ENCODE results near the gene MAP2K7. TPM values are rescaled to one million over a fixed set of nuclear protein-coding genes. Genes with fewer than 3 reads are reported as not detected.

MAP2K7 gene
- polyA plus RNA-seq, 1 experiment: 5.6 TPM

DNA sequence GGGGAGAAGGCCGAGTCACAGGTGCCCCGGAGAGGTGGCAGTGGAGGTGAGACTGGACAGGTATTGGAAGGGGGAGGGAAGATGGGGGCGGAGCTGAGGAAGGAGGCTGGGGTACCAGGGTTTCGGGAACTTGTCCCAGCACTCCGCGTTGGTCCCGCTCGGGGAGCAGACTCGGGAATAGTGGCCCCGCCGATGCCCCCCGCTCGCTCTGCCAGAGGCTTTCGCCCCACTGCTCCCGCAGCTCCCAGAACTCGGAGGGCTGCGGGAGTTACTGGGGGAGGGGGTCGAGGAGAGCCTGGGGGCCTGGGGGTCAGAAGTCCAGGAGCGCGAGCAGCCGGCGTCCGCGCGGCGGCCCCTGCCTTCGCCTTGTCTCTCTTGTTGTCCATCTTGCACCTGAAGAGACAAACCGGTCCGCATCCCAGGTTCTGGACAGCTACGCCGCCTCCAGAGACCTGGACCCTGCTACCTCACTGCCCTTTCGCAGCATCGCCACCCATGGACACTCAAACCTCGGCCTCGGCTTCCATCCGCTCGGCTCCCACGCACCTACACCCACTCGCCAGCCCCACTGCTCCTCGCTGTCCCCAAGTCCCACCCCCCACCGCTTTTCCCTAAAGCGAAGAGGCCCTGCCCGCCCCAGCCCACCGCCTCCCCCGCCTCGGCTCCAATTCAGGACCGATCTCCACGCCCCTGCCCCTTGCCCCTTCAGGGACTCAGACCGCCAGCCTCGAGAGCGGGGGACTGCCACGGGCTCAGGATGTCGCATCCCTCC lies 30.2 kb upstream of the MAP2K7 start:
- peaks cover 34% of the 10 kb centered on the region for H3K27me3 ChIP-seq (ENCODE audit: control insufficient read depth, insufficient read depth, low read length)
- TF ChIP-seq, protein P1, sequence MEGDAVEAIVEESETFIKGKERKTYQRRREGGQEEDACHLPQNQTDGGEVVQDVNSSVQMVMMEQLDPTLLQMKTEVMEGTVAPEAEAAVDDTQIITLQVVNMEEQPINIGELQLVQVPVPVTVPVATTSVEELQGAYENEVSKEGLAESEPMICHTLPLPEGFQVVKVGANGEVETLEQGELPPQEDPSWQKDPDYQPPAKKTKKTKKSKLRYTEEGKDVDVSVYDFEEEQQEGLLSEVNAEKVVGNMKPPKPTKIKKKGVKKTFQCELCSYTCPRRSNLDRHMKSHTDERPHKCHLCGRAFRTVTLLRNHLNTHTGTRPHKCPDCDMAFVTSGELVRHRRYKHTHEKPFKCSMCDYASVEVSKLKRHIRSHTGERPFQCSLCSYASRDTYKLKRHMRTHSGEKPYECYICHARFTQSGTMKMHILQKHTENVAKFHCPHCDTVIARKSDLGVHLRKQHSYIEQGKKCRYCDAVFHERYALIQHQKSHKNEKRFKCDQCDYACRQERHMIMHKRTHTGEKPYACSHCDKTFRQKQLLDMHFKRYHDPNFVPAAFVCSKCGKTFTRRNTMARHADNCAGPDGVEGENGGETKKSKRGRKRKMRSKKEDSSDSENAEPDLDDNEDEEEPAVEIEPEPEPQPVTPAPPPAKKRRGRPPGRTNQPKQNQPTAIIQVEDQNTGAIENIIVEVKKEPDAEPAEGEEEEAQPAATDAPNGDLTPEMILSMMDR (IDR thresholded peaks at IDR 0.05; ENCODE audit: low read depth, low read length): no peak
- H3K9me3 ChIP-seq (ENCODE audit: control insufficient read depth, insufficient read depth, low read length): peaks cover 3% of the 10 kb centered on the region; the same call in 1 of the 2 replicates
- CTCF ChIA-PET: no interaction called here
- no peak overlapping the region for H3K27ac ChIP-seq (ENCODE audit: low read depth, low read length)
- H3K4me3 ChIP-seq (ENCODE audit: low read depth, low read length): no peak overlapping the region
- no peak for DNase-seq (ENCODE audit: low read depth, low spot score)
- POLR2A ChIA-PET: no interaction called here

DNA sequence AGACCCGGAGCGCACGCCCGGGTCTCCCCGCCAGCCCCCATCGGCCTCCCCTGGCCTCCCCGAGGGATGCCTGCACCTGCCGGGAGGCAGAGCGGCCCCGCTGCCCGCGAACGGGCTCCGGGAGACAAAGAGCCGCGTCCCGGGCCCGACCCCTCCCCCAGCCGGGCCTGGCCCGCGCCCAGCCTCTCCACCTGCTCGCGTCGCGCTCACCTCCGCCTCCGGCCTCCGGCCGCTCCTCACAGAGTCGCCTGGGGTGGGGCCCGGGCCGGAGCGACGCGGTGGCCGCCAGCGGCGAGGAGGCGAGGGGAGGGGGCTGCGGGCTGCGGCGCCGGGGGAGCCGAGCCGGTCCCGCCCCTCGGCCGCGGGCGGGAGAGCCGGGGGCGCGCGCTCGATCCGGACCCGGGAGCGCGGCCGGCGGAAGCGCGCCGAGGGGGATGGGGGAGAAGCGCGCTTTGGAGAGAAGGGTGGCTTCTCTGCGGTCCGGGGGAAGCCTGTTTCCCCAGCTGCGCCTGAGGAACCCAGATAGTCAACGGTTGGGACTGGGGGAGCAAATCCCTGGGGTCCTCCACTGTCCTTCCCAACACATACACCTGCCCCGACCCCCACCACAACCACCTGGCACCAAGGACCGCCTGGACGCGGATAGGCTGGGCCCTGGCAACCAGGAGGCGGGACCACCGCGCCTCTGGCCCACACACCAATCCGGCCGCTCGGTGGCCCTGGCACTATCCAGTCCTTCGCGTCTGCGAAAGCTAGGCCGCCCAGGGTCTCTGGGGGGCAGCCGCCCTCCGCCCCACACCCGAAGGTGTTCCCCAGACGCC lies 29.4 kb upstream of the MAP2K7 start, which contains the start of gene PRR36:
PRR36 (minus strand) TSS at position 315 of the 821 bp plus-strand sequence. CDS start 701 bp downstream, outside the sequence.
- H3K27ac ChIP-seq (ENCODE audit: low read depth, low read length): no peak within 1 kb of the TSS
- DNase-seq (ENCODE audit: low read depth, low spot score): no peak
- POLR2A ChIA-PET: no interaction called here
- no peaks in the 10 kb centered on the region; the same call in 1 of the 2 replicates for H3K9me3 ChIP-seq (ENCODE audit: control insufficient read depth, insufficient read depth, low read length)
- peak within 1 kb of the TSS; percentile 44 for H3K4me3 ChIP-seq (ENCODE audit: low read depth, low read length)
- H3K27me3 ChIP-seq (ENCODE audit: control insufficient read depth, insufficient read depth, low read length): peaks cover 34% of the 10 kb centered on the region
- TF ChIP-seq, protein P1 (IDR thresholded peaks at IDR 0.05; ENCODE audit: low read depth, low read length): no peak
- CTCF ChIA-PET: no interaction called here

DNA sequence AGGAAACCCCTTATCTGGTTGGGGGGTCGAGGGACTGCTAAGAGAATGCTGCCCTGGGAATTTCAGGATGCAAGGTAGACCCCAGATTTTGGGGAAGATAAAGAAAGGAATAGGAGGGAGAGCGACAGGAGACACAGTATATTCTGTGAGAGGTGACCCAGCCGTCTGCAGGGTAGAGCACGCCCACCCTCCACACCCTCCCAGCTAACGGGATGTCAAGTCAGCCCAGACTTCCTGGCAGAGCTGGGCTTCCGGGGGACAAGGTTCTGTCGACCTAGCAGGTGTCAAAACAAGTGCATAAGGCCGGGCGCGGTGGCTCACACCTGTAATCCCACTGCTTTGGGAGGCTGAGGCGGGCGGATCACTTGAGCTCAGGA lies 28.8 kb upstream of the MAP2K7 start:
- no peaks in the 10 kb centered on the region; the same call in 1 of the 2 replicates for H3K9me3 ChIP-seq (ENCODE audit: control insufficient read depth, insufficient read depth, low read length)
- DNase-seq (ENCODE audit: low read depth, low spot score): no peak
- ChIA-PET POLR2A (no interaction called here), CTCF (no interaction called here)
- no peak overlapping the region for H3K27ac ChIP-seq (ENCODE audit: low read depth, low read length)
- TF ChIP-seq, protein P1 (IDR thresholded peaks at IDR 0.05; ENCODE audit: low read depth, low read length): no peak
- peaks cover 34% of the 10 kb centered on the region for H3K27me3 ChIP-seq (ENCODE audit: control insufficient read depth, insufficient read depth, low read length)
- no peak overlapping the region for H3K4me3 ChIP-seq (ENCODE audit: low read depth, low read length)

DNA sequence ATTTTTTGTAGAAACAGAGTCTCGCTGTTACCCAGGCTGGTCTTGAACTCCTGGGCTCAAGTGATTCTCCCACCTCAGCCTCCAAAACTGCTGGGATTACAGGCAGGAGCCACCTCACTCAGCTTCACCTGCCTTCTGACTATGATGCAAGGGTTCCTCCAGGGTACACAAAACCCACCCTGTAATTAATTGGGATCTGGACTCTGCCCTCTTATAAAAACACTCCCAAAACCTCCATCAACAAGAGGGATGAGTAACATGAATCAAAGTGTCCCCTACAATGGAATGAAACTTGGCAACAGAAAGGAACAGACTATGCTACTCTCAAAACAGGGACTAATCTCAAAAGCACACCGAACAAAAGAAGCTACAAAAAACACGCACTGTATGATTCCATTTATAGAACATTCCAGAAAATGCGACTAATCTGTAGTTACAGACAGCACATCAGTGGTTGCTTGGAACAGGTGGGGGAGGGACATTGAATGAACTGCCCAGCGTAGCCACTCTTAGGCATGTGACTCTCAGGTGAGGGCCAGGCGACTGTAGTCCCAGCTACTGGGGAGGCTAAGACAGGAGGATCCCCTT lies 26.3 kb upstream of the MAP2K7 start:
- TF ChIP-seq, protein P1 (IDR thresholded peaks at IDR 0.05; ENCODE audit: low read depth, low read length): no peak
- H3K27me3 ChIP-seq (ENCODE audit: control insufficient read depth, insufficient read depth, low read length): peaks cover 38% of the 10 kb centered on the region
- no peaks in the 10 kb centered on the region; the same call in 1 of the 2 replicates for H3K9me3 ChIP-seq (ENCODE audit: control insufficient read depth, insufficient read depth, low read length)
- CTCF ChIA-PET: interaction anchor here (1.8 kb wide), 1 partner anchor 8 kb away, joined by 8 read pairs; no protein-coding TSS in a partner anchor
- POLR2A ChIA-PET: interaction anchor here (0.6 kb wide), 1 partner anchor 47 kb away, joined by 9 read pairs; no protein-coding TSS in a partner anchor
- H3K27ac ChIP-seq (ENCODE audit: low read depth, low read length): no peak overlapping the region
- no peak overlapping the region for H3K4me3 ChIP-seq (ENCODE audit: low read depth, low read length)
- no peak for DNase-seq (ENCODE audit: low read depth, low spot score)
